Stimulated activated CD4-positive, alpha-beta T cell treated with anti-CD3 and anti-CD28 coated beads, Interleukin-1b, Interleukin-23, amount 100 ng/mL, for 24 hours (primary cell): ENCODE results near the gene MAN2A2.

Experiments used
- DNase-seq, 4 experiments: peaks; one replicate each; pipeline ENCODE4 v3.0.0-alpha.2; 2020; ENCODE audit warnings: low read depth in 4 of 4, low spot score in 1 of 4

The MAN2A2 gene

GRCh38 chr15:90959028-90959595 is 56.0 kb downstream of the MAN2A2 start:
- no peak for DNase-seq

- no peak for DNase-seq
Observed at GRCh38 chr15:90959894-90960293, 56.8 kb downstream of the MAN2A2 start.

GRCh38 chr15:90960298-90961091 is 57.4 kb downstream of the MAN2A2 start:
- no peak for DNase-seq

GRCh38 chr15:90962021-90962420 is 58.9 kb downstream of the MAN2A2 start:
- no peak for DNase-seq

GRCh38 chr15:90966262-90966661 is 63.2 kb downstream of the MAN2A2 start:
- DNase-seq: no peak

- no peak for DNase-seq
Observed at GRCh38 chr15:90967206-90967605, 64.1 kb downstream of the MAN2A2 start.

- no peak for DNase-seq
Observed at GRCh38 chr15:90968434-90968833, 65.3 kb downstream of the MAN2A2 start.

GRCh38 chr15:90970274-90970673 is 67.2 kb downstream of the MAN2A2 start:
- no peak for DNase-seq

GRCh38 chr15:90972133-90972532 is 69.0 kb downstream of the MAN2A2 start:
- no peak for DNase-seq
